ENCODE results near the gene RNMT. TPM values are rescaled to one million over a fixed set of nuclear protein-coding genes. Genes with fewer than 3 reads are reported as not detected.

RNMT gene
- total RNA-seq, result 13.9 and 15.5 TPM in 2 replicates

GRCh38 chr18:13726232-13726971, at the start of gene RNMT, which contains the start of gene FAM210A:
TSS of gene RNMT (plus strand) at chr18:13726673. CDS start at chr18:13731518, 4,845 bp downstream.
TSS of gene FAM210A (minus strand) at chr18:13726558. CDS start at chr18:13682077, 44,481 bp downstream.

Other genes with a start within 250 kb of the RNMT start
- 12.4 and 19.2 TPM in 2 replicates for gene FAM210A, start 115 bp upstream of the RNMT start, total RNA-seq
- gene MC5R, start 97.5 kb downstream of the RNMT start, total RNA-seq, result not detected in 2 replicates
- gene MC2R, start 188.9 kb downstream of the RNMT start, total RNA-seq, result not detected in 2 replicates